ENCODE measurements around the gene HERC2. TPM values are rescaled to one million over a fixed set of nuclear protein-coding genes. Genes with fewer than 3 reads are reported as not detected.
"Not testable (repeated sequence)": the region's sequence is repeated elsewhere in the genome, so short reads cannot be mapped to it uniquely, and the experiment has no call there.

HERC2 gene
- total and polyA plus RNA-seq, 2 of the 8 experiments (the other 6 are each of a cell fraction or from before 2014, with no cell fraction given): 83.0 to 88.7 TPM

GRCh38 chr15:28121577-28121976 is 200.4 kb downstream of the HERC2 start:
- H2BK12ac ChIP-seq (ENCODE audit: low read depth, low read length); H3K27ac ChIP-seq (ENCODE audit: low read depth, low read length); H2AFZ ChIP-seq (ENCODE audit: low read length); CTCF ChIA-PET (ENCODE audit: partially characterized antibody); H4K20me1 ChIP-seq (replicated peaks in 1 of 2; ENCODE audit: control insufficient read depth in 1 of 2, insufficient read depth in 2 of 2, low read length in 2 of 2); H3K56ac ChIP-seq (replicated peaks; ENCODE audit: insufficient read length, low read depth, low read length); H3K79me1 ChIP-seq (ENCODE audit: low read depth, low read length); H4K91ac ChIP-seq (replicated peaks; ENCODE audit: insufficient read length, low read length); POLR2A ChIA-PET (ENCODE audit: partially characterized antibody); H3K4me3 ChIP-seq (ENCODE audit: extremely low read depth in 1 of 4, insufficient read depth in 2 of 4, low read depth in 3 of 4, low read length in 4 of 4); H3K9ac ChIP-seq (replicated peaks in 1 of 4; ENCODE audit: extremely low read depth in 1 of 4, low read depth in 3 of 4, low read length in 3 of 4); H3K23me2 ChIP-seq (ENCODE audit: low read depth, low read length); H3K14ac ChIP-seq (ENCODE audit: insufficient read length); H3K9me3 ChIP-seq (ENCODE audit: insufficient read depth in 2 of 2, low read depth in 1 of 2, low read length in 1 of 2); H2BK5ac ChIP-seq (ENCODE audit: low read depth, low read length); H3K18ac ChIP-seq (ENCODE audit: extremely low read depth, low read length); H3K4me1 ChIP-seq (replicated peaks in 1 of 4; ENCODE audit: control insufficient read depth in 3 of 4, insufficient read depth in 4 of 4, low read length in 3 of 4); H3K79me2 ChIP-seq (ENCODE audit: control insufficient read depth in 1 of 2, insufficient read depth in 2 of 2, low read length in 2 of 2); H3K23ac ChIP-seq (ENCODE audit: insufficient read length); H2BK20ac ChIP-seq (ENCODE audit: low read length); H2AK5ac ChIP-seq (ENCODE audit: low read depth, low read length); H3K4ac ChIP-seq (replicated peaks; ENCODE audit: insufficient read length, low read depth, low read length); H2BK15ac ChIP-seq (ENCODE audit: low read length); H3K27me3 ChIP-seq (replicated peaks in 1 of 4; ENCODE audit: control insufficient read depth in 3 of 4, extremely low read depth in 1 of 4, insufficient read depth in 3 of 4, low read length in 3 of 4); H2BK120ac ChIP-seq (replicated peaks; ENCODE audit: low read depth, low read length); FAIRE-seq; H4K5ac ChIP-seq (ENCODE audit: insufficient read length, low read depth, low read length); DNase-seq (ENCODE audit: low read depth in 1 of 2, low spot score in 2 of 2); H3K4me2 ChIP-seq (ENCODE audit: insufficient read depth in 1 of 2, low read depth in 2 of 2, low read length in 2 of 2): not testable (repeated sequence)
- Histone ChIP-seq H3K36me3 (ENCODE audit: control insufficient read depth in 2 of 4, insufficient read depth in 4 of 4, low read length in 3 of 4) (peaks cover 11 to 28% (median 24%) of the 10 kb centered on the region in 4 experiments; a peak in 7 of 8 replicates), H4K8ac (ENCODE audit: extremely low read depth, insufficient read depth, low read length) (peak overlapping the region; percentile 57; the same call in 1 of the 2 replicates)
- 94% methylated on average over 12 of the region's 16 CpGs; no CpG with 5 or more reads in 1 of the 2 experiments for WGBS, 2 experiments (ENCODE audit: extremely low coverage in 1 of 2, insufficient coverage in 1 of 2, insufficient read length in 1 of 2, insufficient replicate concordance in 2 of 2, low coverage in 1 of 2, low lambda C conversion rate in 2 of 2, missing lambda C conversion rate in 1 of 2)
